Measurements from ENCODE around the gene GBF1.

GRCh38 chr10:102227050-102227449 lies 18.3 kb upstream of the GBF1 start:
- TF ChIP-seq SP1 (IDR thresholded peaks at IDR 0.05) (no peak), LEF1 (IDR thresholded peaks at IDR 0.05; ENCODE audit: borderline replicate concordance) (no peak), BHLHE40 (IDR thresholded peaks at IDR 0.05; ENCODE audit: borderline replicate concordance) (no peak), FOXA1 (IDR thresholded peaks at IDR 0.05) (no peak), ZNF384 (IDR thresholded peaks at IDR 0.05) (no peak), CTBP1 (IDR thresholded peaks at IDR 0.05; ENCODE audit: borderline replicate concordance) (no peak), SUZ12 (IDR thresholded peaks at IDR 0.05) (no peak), PKNOX1 (IDR thresholded peaks at IDR 0.05) (no peak), TARDBP (IDR thresholded peaks at IDR 0.05) (no peak), FOXK2 (IDR thresholded peaks at IDR 0.05) (no peak), NFRKB (IDR thresholded peaks at IDR 0.05) (no peak), ARNT (IDR thresholded peaks at IDR 0.05) (no peak), FOXM1 (IDR thresholded peaks at IDR 0.05; ENCODE audit: borderline replicate concordance) (no peak)
